Mesenchymal stem cell (in vitro differentiated cells and primary cell): ENCODE data around the gene MICAL3.

Source experiments
- DNase-seq: peaks from one replicate; pipeline ENCODE4 v3.0.0-alpha.2; 2013
- H2AFZ ChIP-seq: one replicate; pipeline ENCODE4 v1.6.1; 2013; ENCODE audit warnings: low read depth, mild to moderate bottlenecking, control low read depth, inconsistent platforms, low read length, moderate library complexity
- H2AK5ac ChIP-seq: 2 replicates; pipeline ENCODE4 v1.6.1; 2013; ENCODE audit warnings: low read length, moderate library complexity, mild to moderate bottlenecking, inconsistent platforms; ENCODE audit not compliant: severe bottlenecking
- H2BK120ac ChIP-seq: one replicate; pipeline ENCODE4 v1.6.1; 2013; ENCODE audit warnings: low read depth, mild to moderate bottlenecking, inconsistent platforms, low read length, moderate library complexity
- H2BK12ac ChIP-seq, 2 experiments: one replicate each; pipeline ENCODE4 v1.6.1; 2013; ENCODE audit warnings: inconsistent platforms in 2 of 2, low read length in 2 of 2, mild to moderate bottlenecking in 2 of 2, moderate library complexity in 2 of 2, control low read depth in 1 of 2
- H2BK15ac ChIP-seq: one replicate; pipeline ENCODE4 v1.6.1; 2013; ENCODE audit warnings: mild to moderate bottlenecking, low read depth, inconsistent platforms; ENCODE audit not compliant: poor library complexity, severe bottlenecking
- H2BK5ac ChIP-seq: 2 replicates; pipeline ENCODE4 v1.6.1; 2013; ENCODE audit warnings: low read depth, mild to moderate bottlenecking, low read length, control low read depth, inconsistent platforms; ENCODE audit not compliant: poor library complexity, severe bottlenecking
- H3K14ac ChIP-seq, 2 experiments: one replicate each; pipeline ENCODE4 v1.6.1; 2013; ENCODE audit warnings: inconsistent platforms in 2 of 2, low read length in 2 of 2, control low read depth in 1 of 2, mild to moderate bottlenecking in 1 of 2, moderate library complexity in 1 of 2
- H3K18ac ChIP-seq, 2 experiments: one replicate each; pipeline ENCODE4 v1.6.1; 2013; ENCODE audit warnings: inconsistent platforms in 2 of 2, low read length in 2 of 2, control low read depth in 1 of 2, low read depth in 1 of 2, mild to moderate bottlenecking in 1 of 2
- H3K23ac ChIP-seq, 2 experiments: one replicate each; pipeline ENCODE4 v1.6.1; 2013; ENCODE audit warnings: inconsistent platforms in 2 of 2, low read length in 2 of 2, mild to moderate bottlenecking in 2 of 2, moderate library complexity in 2 of 2, control low read depth in 1 of 2
- H3K27ac ChIP-seq: 2 replicates; pipeline ENCODE4 v1.5.1; 2013; ENCODE audit warnings: mild to moderate bottlenecking, moderate library complexity, low read length, control low read depth, inconsistent platforms; ENCODE audit not compliant: poor library complexity, severe bottlenecking
- H3K27me3 ChIP-seq, 2 experiments: 2 replicates each; pipeline versions ENCODE4 v1.6.1 to v1.7.0; 2013; ENCODE audit warnings: low read length in 2 of 2, mild to moderate bottlenecking in 2 of 2, moderate library complexity in 2 of 2, control low read depth in 1 of 2, inconsistent platforms in 1 of 2; ENCODE audit not compliant: control insufficient read depth in 1 of 2, insufficient read depth in 1 of 2
- H3K36me3 ChIP-seq, 2 experiments: 2 replicates each; pipeline versions ENCODE4 v1.6.1 to v1.7.0; 2013; ENCODE audit warnings: low read length in 2 of 2, control low read depth in 1 of 2, inconsistent platforms in 1 of 2, low read depth in 1 of 2, mild to moderate bottlenecking in 1 of 2; ENCODE audit not compliant: insufficient read depth in 2 of 2, control insufficient read depth in 1 of 2
- H3K4ac ChIP-seq, 2 experiments: one replicate each; pipeline ENCODE4 v1.6.1; 2013; ENCODE audit warnings: inconsistent platforms in 2 of 2, low read length in 2 of 2, mild to moderate bottlenecking in 2 of 2, moderate library complexity in 2 of 2, control low read depth in 1 of 2, low read depth in 1 of 2
- H3K4me1 ChIP-seq: 2 replicates; pipeline ENCODE4 v1.6.1; 2013; ENCODE audit warnings: low read depth, low read length, control low read depth; ENCODE audit not compliant: control insufficient read depth, insufficient read depth
- H3K4me2 ChIP-seq: 2 replicates; pipeline ENCODE4 v1.6.1; 2013; ENCODE audit warnings: low read length, mild to moderate bottlenecking, inconsistent platforms; ENCODE audit not compliant: poor library complexity, severe bottlenecking
- H3K4me3 ChIP-seq, 2 experiments: 2 replicates each; pipeline versions ENCODE4 v1.5.1 to v1.7.0; 2013; ENCODE audit warnings: low read length in 2 of 2, mild to moderate bottlenecking in 2 of 2, control low read depth in 1 of 2, low read depth in 1 of 2; ENCODE audit not compliant: insufficient read depth in 1 of 2
- H3K79me1 ChIP-seq: replicated peaks from 2 replicates; pipeline ENCODE4 v1.6.1; 2013; ENCODE audit warnings: mild to moderate bottlenecking, control low read depth, low read length, inconsistent platforms; ENCODE audit not compliant: poor library complexity, severe bottlenecking
- H3K9ac ChIP-seq: 2 replicates; pipeline ENCODE4 v1.7.0; 2013; ENCODE audit warnings: mild to moderate bottlenecking, low read length, moderate library complexity
- H3K9me3 ChIP-seq: 2 replicates; pipeline ENCODE4 v1.7.0; 2013; ENCODE audit warnings: mild to moderate bottlenecking, low read length; ENCODE audit not compliant: control insufficient read depth
- H4K8ac ChIP-seq: one replicate; pipeline ENCODE4 v1.6.1; 2013; ENCODE audit warnings: inconsistent platforms, mild to moderate bottlenecking, low read length, moderate library complexity
- H4K91ac ChIP-seq: one replicate; pipeline ENCODE4 v1.6.1; 2013; ENCODE audit warnings: mild to moderate bottlenecking, low read length, inconsistent platforms
- WGBS: methylation state at CpG from one replicate; pipeline ENCODE4 v1.1.7; 2013; ENCODE audit warnings: mixed read lengths; 5-methylcytosine and 5-hydroxymethylcytosine counted together

MICAL3 gene

DNA sequence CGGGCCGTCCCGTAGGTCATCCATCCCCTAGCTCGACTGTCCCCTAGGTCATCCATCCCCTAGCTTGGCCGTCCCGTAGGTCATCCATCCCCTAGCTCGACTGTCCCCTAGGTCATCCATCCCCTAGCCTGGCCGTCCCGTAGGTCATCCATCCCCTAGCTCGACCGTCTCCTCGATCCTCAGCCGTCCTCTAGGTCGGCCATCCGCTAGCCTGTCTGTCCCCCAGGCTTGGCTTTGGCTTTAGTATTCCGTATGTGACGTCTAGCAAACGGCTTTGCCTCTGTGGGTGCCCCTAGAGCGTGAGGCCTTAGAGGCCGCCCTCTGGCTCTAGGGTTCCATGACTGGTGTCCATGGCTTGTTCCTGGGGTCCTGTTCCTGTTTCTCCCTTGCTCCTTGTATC lies 209.5 kb downstream of the MICAL3 start:
- no peak overlapping the region for H2AK5ac ChIP-seq
- no peaks in the 10 kb centered on the region for H3K4me1 ChIP-seq
- H2BK12ac ChIP-seq = no peak overlapping the region
- no peak overlapping the region for H3K27ac ChIP-seq
- H3K9ac ChIP-seq = no peak overlapping the region
- no peak overlapping the region for H3K18ac ChIP-seq
- H2BK15ac ChIP-seq = no peak overlapping the region
- no peak overlapping the region for H2BK120ac ChIP-seq
- no peaks in the 10 kb centered on the region for H3K27me3 ChIP-seq
- no peak overlapping the region for H3K4me3 ChIP-seq
- H4K91ac ChIP-seq = no peak overlapping the region
- no peak overlapping the region for H3K4ac ChIP-seq
- H3K23ac ChIP-seq = no peak overlapping the region
- H4K8ac ChIP-seq = no peak overlapping the region
- peaks cover 68 to 90% of the 10 kb centered on the region in 2 experiments for H3K36me3 ChIP-seq
- WGBS = 91% methylated on average over 18 of the region's 20 CpGs
- no peaks in the 10 kb centered on the region for H3K9me3 ChIP-seq
- no peak overlapping the region for H3K4me2 ChIP-seq
- DNase-seq = no peak
- H2BK5ac ChIP-seq = no peak overlapping the region
- no peak overlapping the region for H3K14ac ChIP-seq
- no peak overlapping the region for H2AFZ ChIP-seq
- H3K79me1 ChIP-seq = peaks cover 40% of the 10 kb centered on the region

DNA sequence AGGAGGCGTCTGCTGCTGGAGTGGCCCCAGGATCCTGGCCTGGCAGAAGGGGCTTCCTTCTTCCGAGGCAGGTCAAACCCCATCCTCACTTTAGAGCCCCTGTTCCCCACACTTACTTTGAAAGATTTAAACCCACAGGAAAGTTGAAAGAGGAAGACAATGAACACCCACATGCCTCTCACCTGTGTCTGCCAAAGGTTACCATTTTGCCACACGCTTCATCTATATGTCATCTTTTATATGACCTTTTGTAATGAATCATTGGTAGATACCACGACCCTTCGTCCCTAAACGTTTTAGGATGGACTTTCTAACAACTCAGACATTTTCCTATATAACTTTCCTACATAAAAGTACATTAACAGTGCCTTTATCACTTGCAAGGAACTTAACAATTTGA lies 210.3 kb downstream of the MICAL3 start:
- no peak overlapping the region for H3K4me3 ChIP-seq
- H3K79me1 ChIP-seq = peaks cover 40% of the 10 kb centered on the region
- no peak overlapping the region for H2BK15ac ChIP-seq
- H3K27me3 ChIP-seq = no peaks in the 10 kb centered on the region
- DNase-seq = no peak
- H3K4me1 ChIP-seq = no peaks in the 10 kb centered on the region
- no peak overlapping the region for H3K4ac ChIP-seq
- H3K9me3 ChIP-seq = no peaks in the 10 kb centered on the region
- 88% methylated on average over 6 of the region's 6 CpGs for WGBS
- H2AFZ ChIP-seq = no peak overlapping the region
- no peak overlapping the region for H2AK5ac ChIP-seq
- H3K27ac ChIP-seq = no peak overlapping the region
- H3K18ac ChIP-seq = no peak overlapping the region
- H4K91ac ChIP-seq = no peak overlapping the region
- H2BK120ac ChIP-seq = no peak overlapping the region
- H3K36me3 ChIP-seq = peaks cover 70 to 89% of the 10 kb centered on the region in 2 experiments
- no peak overlapping the region for H2BK5ac ChIP-seq
- H3K14ac ChIP-seq = no peak overlapping the region
- H3K9ac ChIP-seq = no peak overlapping the region
- H3K23ac ChIP-seq = no peak overlapping the region
- no peak overlapping the region for H2BK12ac ChIP-seq
- H3K4me2 ChIP-seq = no peak overlapping the region
- H4K8ac ChIP-seq = no peak overlapping the region

DNA sequence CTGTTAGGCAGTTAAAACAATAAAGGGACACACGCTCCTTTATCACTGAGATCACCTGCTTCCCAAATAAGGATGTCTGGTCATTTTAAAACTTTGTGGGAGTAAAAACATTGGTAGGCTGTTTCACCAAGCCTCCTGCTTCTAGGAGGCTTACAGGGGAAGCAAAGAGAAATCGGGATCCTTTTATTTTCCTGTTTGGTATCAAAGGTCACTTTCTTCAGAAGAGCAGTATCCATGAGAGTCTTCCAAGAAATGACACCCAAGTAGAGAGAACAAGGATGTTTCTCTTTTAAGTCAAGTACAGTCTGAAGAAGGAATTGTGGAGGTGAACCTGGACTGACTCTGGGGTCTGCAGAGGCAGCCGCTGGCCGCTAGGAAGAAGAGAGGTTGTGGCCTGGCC lies 213.2 kb downstream of the MICAL3 start:
- no peak overlapping the region for H3K9ac ChIP-seq
- H3K9me3 ChIP-seq = no peaks in the 10 kb centered on the region
- peaks cover 24% of the 10 kb centered on the region for H3K4me1 ChIP-seq
- no peak overlapping the region for H2BK15ac ChIP-seq
- H4K8ac ChIP-seq = no peak overlapping the region
- no peak overlapping the region for H2BK120ac ChIP-seq
- H3K4me3 ChIP-seq = no peak overlapping the region
- H2AFZ ChIP-seq = no peak overlapping the region
- DNase-seq = no peak
- H2BK5ac ChIP-seq = no peak overlapping the region
- no peaks in the 10 kb centered on the region for H3K27me3 ChIP-seq
- H2BK12ac ChIP-seq = no peak overlapping the region
- H3K36me3 ChIP-seq = peaks cover 82 to 87% of the 10 kb centered on the region in 2 experiments
- no peak overlapping the region for H4K91ac ChIP-seq
- no peak overlapping the region for H3K4ac ChIP-seq
- no peak overlapping the region for H3K4me2 ChIP-seq
- H3K79me1 ChIP-seq = peaks cover 26% of the 10 kb centered on the region
- no peak overlapping the region for H3K27ac ChIP-seq
- H3K18ac ChIP-seq = no peak overlapping the region
- no peak overlapping the region for H2AK5ac ChIP-seq
- 90% methylated on average over 4 of the region's 4 CpGs for WGBS
- H3K14ac ChIP-seq = no peak overlapping the region
- H3K23ac ChIP-seq = no peak overlapping the region

DNA sequence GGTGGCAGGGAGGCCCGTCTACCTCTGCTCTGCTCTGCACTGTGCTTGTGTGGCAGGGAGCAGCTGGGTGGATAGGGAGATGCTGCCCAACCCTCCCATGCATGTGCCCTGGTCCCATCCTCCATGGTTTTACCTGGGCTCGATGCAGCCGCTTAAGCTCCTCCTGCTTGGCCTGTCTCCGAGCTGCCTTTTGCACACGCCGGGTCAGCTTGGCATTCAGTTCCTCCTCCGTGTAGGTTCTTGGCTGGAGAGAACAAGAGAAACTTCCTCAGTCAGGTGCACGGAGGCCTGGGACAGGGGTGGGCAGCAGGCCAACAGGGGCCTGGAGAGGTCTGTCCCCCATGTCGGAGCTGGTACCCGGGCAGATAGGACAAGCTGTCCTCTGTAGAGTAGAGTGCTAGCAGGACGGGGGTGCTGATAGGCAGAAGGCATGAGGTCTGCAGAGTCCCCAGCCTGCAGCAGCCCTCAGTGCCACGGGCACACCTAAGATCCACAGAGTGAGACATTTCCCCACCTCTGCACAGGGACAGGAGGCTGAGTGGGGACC lies 213.7 kb downstream of the MICAL3 start:
- Histone ChIP-seq H2BK5ac (no peak overlapping the region), H4K91ac (no peak overlapping the region), H2BK12ac (no peak overlapping the region), H2BK15ac (no peak overlapping the region), H3K9me3 (no peaks in the 10 kb centered on the region), H3K4me2 (no peak overlapping the region), H3K14ac (no peak overlapping the region), H3K27ac (no peak overlapping the region), H3K36me3 (peaks cover 79 to 85% of the 10 kb centered on the region in 2 experiments), H3K79me1 (peaks cover 22% of the 10 kb centered on the region), H3K4ac (no peak overlapping the region), H4K8ac (no peak overlapping the region), H2AFZ (no peak overlapping the region), H2AK5ac (no peak overlapping the region), H3K4me1 (peaks cover 25% of the 10 kb centered on the region), H2BK120ac (no peak overlapping the region), H3K27me3 (no peaks in the 10 kb centered on the region), H3K23ac (no peak overlapping the region), H3K9ac (no peak overlapping the region), H3K4me3 (no peak overlapping the region), H3K18ac (no peak overlapping the region)
- WGBS = 96% methylated on average over 12 of the region's 12 CpGs
- no peak for DNase-seq
